ENCODE data around the gene SEMA4D.
A peak's percentile ranks its signal among the peaks of the same experiment; 100 is the strongest.

Gene SEMA4D

GRCh38 chr9:89497978-89498851 is at the start of gene SEMA4D:
TSS of gene SEMA4D (minus strand) at chr9:89498113. CDS start at chr9:89405456, 92,657 bp downstream.
- DNase-seq (ENCODE audit: low spot score) = peak; percentile 92

- DNase-seq (ENCODE audit: low spot score) = no peak
Measured at GRCh38 chr9:89547000-89547399, 49.1 kb upstream of the SEMA4D start.

GRCh38 chr9:89544279-89544661 is 46.4 kb upstream of the SEMA4D start:
- DNase-seq (ENCODE audit: low spot score) = no peak

- no peak for DNase-seq (ENCODE audit: low spot score)
Measured at GRCh38 chr9:89543621-89544278, 45.8 kb upstream of the SEMA4D start.

- no peak for DNase-seq (ENCODE audit: low spot score)
Measured at GRCh38 chr9:89543111-89543510, 45.2 kb upstream of the SEMA4D start.

GRCh38 chr9:89542401-89543021 is 44.6 kb upstream of the SEMA4D start:
- DNase-seq (ENCODE audit: low spot score) = no peak

GRCh38 chr9:89541798-89542197 is 43.9 kb upstream of the SEMA4D start:
- no peak for DNase-seq (ENCODE audit: low spot score)

GRCh38 chr9:89539374-89539773 is 41.5 kb upstream of the SEMA4D start:
- DNase-seq (ENCODE audit: low spot score) = no peak

- no peak for DNase-seq (ENCODE audit: low spot score)
Measured at GRCh38 chr9:89538871-89539270, 41.0 kb upstream of the SEMA4D start.

GRCh38 chr9:89537166-89537565 is 39.3 kb upstream of the SEMA4D start:
- no peak for DNase-seq (ENCODE audit: low spot score)

- DNase-seq (ENCODE audit: low spot score) = no peak
Measured at GRCh38 chr9:89536600-89536999, 38.7 kb upstream of the SEMA4D start.

- DNase-seq (ENCODE audit: low spot score) = no peak
Measured at GRCh38 chr9:89536145-89536574, 38.2 kb upstream of the SEMA4D start.

- no peak for DNase-seq (ENCODE audit: low spot score)
Measured at GRCh38 chr9:89535461-89535860, 37.5 kb upstream of the SEMA4D start.

GRCh38 chr9:89534515-89535287 is 36.8 kb upstream of the SEMA4D start:
- DNase-seq (ENCODE audit: low spot score) = no peak

GRCh38 chr9:89533411-89534095 is 35.6 kb upstream of the SEMA4D start:
- no peak for DNase-seq (ENCODE audit: low spot score)

- no peak for DNase-seq (ENCODE audit: low spot score)
Measured at GRCh38 chr9:89532944-89533343, 35.0 kb upstream of the SEMA4D start.

GRCh38 chr9:89532478-89532877 is 34.6 kb upstream of the SEMA4D start:
- DNase-seq (ENCODE audit: low spot score) = no peak

GRCh38 chr9:89531766-89532165 is 33.9 kb upstream of the SEMA4D start:
- DNase-seq (ENCODE audit: low spot score) = no peak

- no peak for DNase-seq (ENCODE audit: low spot score)
Measured at GRCh38 chr9:89530726-89531125, 32.8 kb upstream of the SEMA4D start.

GRCh38 chr9:89529243-89530035 is 31.5 kb upstream of the SEMA4D start:
- no peak for DNase-seq (ENCODE audit: low spot score)

GRCh38 chr9:89528540-89528939 is 30.6 kb upstream of the SEMA4D start:
- no peak for DNase-seq (ENCODE audit: low spot score)

All from D341Med (cell line).